GM18519 (cell line): ENCODE data around the gene DLG2.
A peak's percentile ranks its signal among the peaks of the same experiment; 100 is the strongest.

ENCODE experiments used
- ATAC-seq: cut with Tn5 transposase; IDR thresholded peaks from one replicate; pipeline ENCODE4 v1.9.1; 2021; ENCODE audit warnings: mild to moderate bottlenecking, moderate library complexity; ENCODE audit not compliant: unreplicated experiment, low FRiP score

The DLG2 gene

GRCh38 chr11:84628871-84629620 lies 998.1 kb downstream of the DLG2 start:
- no peak for ATAC-seq

DNA sequence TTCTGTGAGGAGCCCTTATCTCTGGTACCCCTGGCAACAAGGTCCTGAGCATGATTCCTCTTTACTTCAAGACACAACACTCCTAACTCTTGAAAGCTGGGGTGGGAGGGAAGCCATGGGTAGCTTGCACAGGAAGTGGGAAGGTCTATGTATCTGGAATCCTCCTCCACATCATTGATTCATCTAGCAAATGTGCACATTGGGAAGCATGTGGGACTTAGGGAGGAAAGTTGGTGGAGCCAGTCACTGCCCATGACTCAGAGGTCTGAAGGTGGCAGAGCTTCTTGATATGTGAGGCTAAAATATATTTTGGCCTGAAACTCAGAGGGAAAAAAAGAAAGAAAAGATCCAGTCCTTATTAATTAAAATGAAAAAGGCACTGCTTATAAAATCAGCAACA lies 1000.9 kb downstream of the DLG2 start:
- ATAC-seq: no peak

DNA sequence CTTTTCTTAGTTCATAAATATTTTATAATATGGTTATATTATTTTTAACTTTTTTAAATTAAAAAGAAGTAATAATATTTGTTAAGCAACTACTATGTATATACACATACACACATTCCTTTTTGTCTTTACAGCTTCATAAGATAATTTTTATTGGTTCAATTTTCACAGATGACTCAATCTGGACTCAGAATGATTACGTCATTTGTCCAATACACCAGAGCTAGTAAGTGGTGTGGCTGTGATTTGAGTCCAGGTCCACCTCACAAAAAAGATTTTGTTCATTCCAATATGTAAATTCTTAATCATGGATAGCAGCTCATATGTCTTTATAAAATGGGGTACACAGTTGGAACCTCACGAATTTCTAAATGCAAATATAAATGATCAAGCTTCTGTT lies 1014.5 kb downstream of the DLG2 start:
- ATAC-seq: no peak

- ATAC-seq: no peak
Observed at GRCh38 chr11:84608837-84609196, 1018.3 kb downstream of the DLG2 start.

DNA sequence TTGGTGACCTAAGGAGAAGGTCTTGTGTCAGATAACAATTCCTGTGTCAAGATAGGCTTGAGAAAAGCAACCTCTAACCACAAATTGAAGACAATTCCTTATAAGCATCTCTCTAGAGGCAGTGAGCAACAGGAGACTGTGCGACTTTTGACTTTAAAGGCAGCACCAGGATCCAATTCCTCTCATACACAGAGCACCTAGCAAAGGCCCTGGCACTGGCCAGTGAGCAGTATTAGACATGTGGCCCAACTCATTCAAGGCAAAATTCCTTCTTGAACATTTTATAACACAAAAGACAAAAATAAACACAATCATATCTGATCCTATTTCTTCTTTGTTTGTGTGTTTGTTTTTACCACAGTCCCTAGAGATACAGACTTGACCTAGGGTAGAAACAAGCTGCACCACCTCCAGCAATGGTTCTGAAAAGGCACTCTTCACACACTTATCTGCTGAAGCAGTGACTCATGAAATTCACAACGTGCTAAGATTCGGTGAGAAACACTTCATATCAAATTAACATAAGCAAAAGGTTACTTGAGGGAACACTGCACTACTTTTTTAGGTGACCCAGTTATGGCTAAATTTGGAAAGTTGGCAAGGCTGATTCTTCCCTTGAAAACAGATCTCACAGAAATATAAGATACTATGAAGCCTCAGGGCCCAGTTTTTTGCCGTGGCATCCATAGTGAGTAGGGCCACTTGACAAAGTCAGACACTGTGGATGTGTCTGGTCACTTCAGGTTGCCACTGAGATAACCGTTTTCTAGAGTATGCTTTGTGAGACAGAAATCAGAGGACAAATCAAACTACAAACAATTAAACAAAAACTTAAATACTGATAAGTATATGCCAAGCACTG lies 1018.9 kb downstream of the DLG2 start:
- ATAC-seq: no peak

- no peak for ATAC-seq
Observed at GRCh38 chr11:84594602-84595001, 1032.5 kb downstream of the DLG2 start.

DNA sequence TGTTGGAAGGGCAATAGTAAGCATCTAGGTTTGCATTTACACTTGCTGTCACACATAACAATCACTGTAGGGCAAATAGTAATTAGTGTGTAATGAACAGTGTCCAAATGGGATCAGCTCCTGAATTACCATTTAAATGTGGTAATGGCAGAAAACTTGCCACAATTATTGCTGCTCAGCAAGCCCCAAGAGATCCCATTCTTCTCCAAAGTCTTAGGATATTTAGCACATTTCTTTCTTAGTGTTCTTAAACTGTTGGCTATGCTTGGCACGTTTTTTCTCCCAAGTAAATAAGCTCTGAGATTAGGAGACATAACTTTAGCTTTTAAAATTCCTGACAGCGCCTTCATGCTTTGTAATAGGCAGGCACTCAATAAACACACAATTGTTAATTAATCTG lies 1037.0 kb downstream of the DLG2 start:
- no peak for ATAC-seq

DNA sequence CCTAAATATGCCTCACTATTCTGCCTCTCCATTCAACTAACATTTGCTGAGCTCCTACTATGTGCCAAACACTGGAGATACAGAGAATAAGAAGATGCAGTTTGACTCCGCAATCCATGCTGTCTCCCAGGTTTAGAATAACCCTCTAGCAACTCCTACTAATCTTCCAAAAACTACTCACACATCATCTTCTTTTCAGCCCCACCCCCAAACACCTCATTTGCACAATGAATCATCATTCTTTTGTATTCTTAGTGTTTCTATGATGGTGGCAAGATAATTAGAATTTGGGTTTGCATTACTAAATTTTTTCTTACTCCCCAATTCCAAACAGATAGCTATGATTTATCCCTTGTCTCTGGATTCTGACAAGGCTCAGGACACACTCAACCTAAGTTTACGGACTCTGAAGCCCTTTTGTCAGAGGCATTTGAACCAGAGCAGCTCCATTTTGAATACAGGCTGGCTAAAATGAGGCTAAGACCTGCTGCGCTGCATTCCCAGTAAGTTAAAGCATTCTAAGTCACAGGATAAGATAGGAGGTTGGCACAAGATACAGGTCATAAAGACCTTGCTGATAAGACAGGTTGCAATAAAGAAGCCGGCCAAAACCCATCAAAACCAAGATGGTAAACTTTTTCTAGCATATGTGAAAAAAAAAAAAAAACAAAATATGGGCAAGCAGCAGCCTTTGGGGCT lies 1038.9 kb downstream of the DLG2 start:
- ATAC-seq: no peak

DNA sequence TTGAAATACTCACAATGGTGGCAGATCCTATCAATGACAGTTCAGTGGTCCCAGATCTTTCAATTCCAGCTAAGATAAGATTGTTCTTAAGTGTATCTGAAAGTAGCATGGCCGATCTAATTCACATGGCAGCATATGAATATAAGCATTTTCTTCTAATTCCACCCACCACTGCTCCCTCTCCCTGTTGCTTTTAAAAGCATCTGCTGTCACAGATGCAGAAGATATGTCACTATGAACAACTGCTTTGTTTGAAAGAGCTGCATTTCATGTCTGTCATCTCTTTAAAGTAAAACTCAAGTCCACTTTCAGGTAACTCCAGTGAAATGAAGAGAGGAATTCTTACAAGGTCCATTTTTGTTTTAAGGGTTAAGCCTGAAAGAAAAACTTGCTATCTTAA lies 1044.0 kb downstream of the DLG2 start:
- no peak for ATAC-seq

DNA sequence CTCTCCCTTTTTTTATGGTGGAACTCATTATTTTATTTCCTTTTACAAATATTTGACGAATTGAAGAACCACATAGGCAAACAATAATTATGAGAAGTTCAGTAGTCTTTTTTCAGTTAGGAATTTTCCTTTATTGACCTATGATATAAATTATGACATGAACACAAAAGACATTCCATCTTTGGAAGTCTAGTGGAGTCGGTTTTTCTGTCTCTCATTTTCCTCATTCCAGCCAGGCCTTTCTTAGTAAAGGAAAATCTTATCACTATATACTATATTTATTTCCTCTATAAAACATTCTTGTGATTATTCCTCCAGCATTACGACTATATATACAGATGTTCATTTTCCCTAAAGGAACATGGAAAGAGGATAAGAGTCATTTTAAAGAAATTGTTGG lies 1046.1 kb downstream of the DLG2 start:
- ATAC-seq: no peak

DNA sequence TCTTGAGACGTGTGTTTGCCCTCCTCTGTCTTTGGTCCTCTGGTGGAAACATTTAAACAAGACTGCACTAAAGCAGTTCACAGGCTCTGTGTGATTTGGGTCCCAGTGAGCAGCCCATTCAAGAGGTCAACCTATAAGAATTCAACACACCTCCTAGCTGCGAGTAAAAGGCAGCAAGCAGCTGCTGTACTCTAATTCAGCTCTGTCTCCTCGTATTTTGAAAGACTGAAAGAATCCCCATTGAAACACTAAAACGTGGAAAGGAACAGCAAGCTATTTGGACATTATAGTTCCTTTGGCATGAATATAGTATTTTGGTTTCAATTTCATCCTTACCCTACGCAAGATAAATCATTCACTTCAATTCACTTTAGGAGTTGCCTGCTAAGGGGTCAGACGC lies 1046.7 kb downstream of the DLG2 start:
- no peak for ATAC-seq

GRCh38 chr11:84573868-84574267 lies 1053.3 kb downstream of the DLG2 start:
- ATAC-seq: no peak

GRCh38 chr11:84566671-84567070 lies 1060.5 kb downstream of the DLG2 start:
- ATAC-seq: no peak

DNA sequence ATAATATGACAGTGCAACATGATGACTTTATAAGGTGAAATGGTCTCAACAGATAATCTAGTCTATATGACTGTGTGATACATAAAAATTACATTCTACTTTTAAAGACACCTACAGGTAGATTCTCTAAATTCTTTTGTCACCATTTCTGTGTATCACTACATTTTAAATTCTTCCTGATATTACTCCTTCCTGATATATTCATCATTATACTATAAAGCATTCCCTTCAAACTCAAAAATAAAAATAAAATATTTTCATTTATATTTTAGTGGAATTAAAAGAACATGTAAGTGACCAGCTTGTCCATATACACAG lies 1062.3 kb downstream of the DLG2 start:
- no peak for ATAC-seq

GRCh38 chr11:84564180-84564866 lies 1062.8 kb downstream of the DLG2 start:
- ATAC-seq: peak; percentile 77

- ATAC-seq: no peak
Observed at GRCh38 chr11:84563356-84563755, 1063.8 kb downstream of the DLG2 start.

DNA sequence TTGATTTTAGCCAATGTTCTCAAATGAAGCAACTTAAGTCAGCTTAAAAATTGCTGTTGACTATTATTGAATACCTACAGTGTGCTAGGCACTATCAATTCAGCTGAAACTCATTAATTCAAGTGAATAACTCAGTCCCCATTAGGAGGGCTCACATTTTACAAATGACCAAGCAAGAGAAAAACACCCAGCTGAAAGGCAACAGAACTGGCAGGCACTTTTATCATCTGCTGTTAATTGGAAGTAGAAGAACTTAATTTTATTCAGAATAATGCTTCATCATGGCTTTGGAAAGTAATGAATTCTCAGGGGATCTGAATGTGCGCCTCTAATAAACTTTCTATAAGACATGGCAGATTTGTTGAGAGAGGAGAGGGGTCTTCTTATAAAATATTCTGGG lies 1066.9 kb downstream of the DLG2 start:
- ATAC-seq: no peak

- peak; percentile 97 for ATAC-seq
Observed at GRCh38 chr11:84558085-84558905, 1068.8 kb downstream of the DLG2 start.

DNA sequence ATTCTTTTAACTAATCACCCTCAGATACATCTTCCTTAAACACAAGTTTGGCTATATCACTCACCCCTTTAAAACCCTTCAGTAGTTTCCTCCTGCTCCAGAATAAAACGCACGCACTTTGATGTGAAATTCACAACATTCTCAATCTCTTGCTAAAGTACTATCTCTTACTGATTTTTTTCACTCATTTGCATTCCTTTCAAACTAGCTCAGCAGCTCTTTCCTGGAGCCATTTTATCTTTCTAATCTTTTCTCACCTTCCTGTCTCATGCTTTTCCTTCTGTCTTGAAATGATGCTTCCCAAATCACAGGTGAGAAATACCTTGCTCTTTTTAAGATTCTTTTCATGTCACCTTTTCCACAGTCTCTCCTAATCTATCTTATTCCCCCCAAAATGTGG lies 1074.4 kb downstream of the DLG2 start:
- ATAC-seq: no peak

DNA sequence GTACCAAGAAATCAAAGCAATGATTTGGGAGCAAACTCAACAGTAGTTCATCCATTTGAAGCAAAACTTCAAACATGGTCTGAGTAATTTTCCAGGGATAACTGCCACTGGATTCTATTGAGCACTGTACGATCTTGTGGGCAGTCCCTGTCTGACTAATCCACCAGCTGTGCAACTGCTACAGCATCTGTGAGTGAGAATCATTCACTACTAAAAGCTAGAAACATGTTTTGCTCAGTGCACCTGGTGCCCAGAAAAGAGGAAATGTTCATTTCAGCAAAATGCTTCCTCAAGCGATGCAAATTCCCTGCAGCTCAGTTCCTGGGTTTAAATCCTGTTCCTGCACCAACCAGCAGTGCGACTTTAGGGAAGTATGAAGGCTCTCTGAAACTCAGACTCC lies 1077.9 kb downstream of the DLG2 start:
- ATAC-seq: peak; percentile 96
